Liver (tissue), 3 donors: ENCODE data around the gene FMN1.

ENCODE experiments used
- CTCF ChIP-seq: fragments of 150-350 bp; IDR thresholded peaks from 2 replicates; pipeline ENCODE4 v1.5.1; 2017; ENCODE audit warnings: improper control_type of control experiment, low read depth, low read length; ENCODE audit not compliant: missing input control
- EGR1 ChIP-seq, 2 donors: IDR thresholded peaks; 2 replicates each; pipeline ENCODE4 v1.6.1; 2016 to 2018; ENCODE audit warnings: antibody characterized with exemption in 2 of 2, low read depth in 2 of 2
- GABPA ChIP-seq, 2 donors: IDR thresholded peaks in 1 of 2; conservative IDR thresholded peaks in 1 of 2; 2 replicates each; pipeline ENCODE4 v1.6.1; 2016; ENCODE audit warnings: antibody characterized with exemption in 2 of 2, mild to moderate bottlenecking in 1 of 2, moderate library complexity in 1 of 2
- JUND ChIP-seq, 2 donors: IDR thresholded peaks; 2 replicates each; pipeline ENCODE4 v1.6.1; 2016; ENCODE audit warnings: antibody characterized with exemption in 2 of 2
- MAX ChIP-seq: IDR thresholded peaks from 2 replicates; pipeline ENCODE4 v1.6.1; 2016; ENCODE audit warnings: antibody characterized with exemption
- RAD21 ChIP-seq, 2 donors: IDR thresholded peaks; 2 replicates each; pipeline ENCODE4 v1.6.1; 2016; ENCODE audit warnings: antibody characterized with exemption in 2 of 2, mild to moderate bottlenecking in 2 of 2
- REST ChIP-seq: IDR thresholded peaks from 2 replicates; pipeline ENCODE4 v1.6.1; 2016; ENCODE audit warnings: antibody characterized with exemption, mild to moderate bottlenecking
- RXRA ChIP-seq, 2 donors: IDR thresholded peaks; 2 replicates each; pipeline ENCODE4 v1.6.1; 2017 to 2018; ENCODE audit warnings: antibody characterized with exemption in 2 of 2, mild to moderate bottlenecking in 1 of 2
- SP1 ChIP-seq: IDR thresholded peaks from 2 replicates; pipeline ENCODE4 v1.6.1; 2018; ENCODE audit warnings: antibody characterized with exemption, mild to moderate bottlenecking
- TAF1 ChIP-seq: conservative IDR thresholded peaks from 2 replicates; pipeline ENCODE4 v1.6.1; 2016; ENCODE audit warnings: antibody characterized with exemption, mild to moderate bottlenecking
- donor health status: healthy.
- donor health status: healthy.

- TF ChIP-seq CTCF (no peak), RAD21 (IDR thresholded peaks at IDR 0.05) (no peak), SP1 (no peak), GABPA (IDR thresholded peaks at IDR 0.05 in 1 of 2, conservative IDR thresholded peaks at IDR 0.05 in 1 of 2) (no peak), JUND (IDR thresholded peaks at IDR 0.05) (no peak), MAX (no peak), TAF1 (no peak), EGR1 (IDR thresholded peaks at IDR 0.05; ENCODE audit: low read depth in 2 of 2) (no peak), REST (no peak), RXRA (IDR thresholded peaks at IDR 0.05) (no peak)
Measured at GRCh38 chr15:33136353-33136752, 58.2 kb downstream of the FMN1 start.
